Measurements from ENCODE around the gene CER1. TPM values are rescaled to one million over a fixed set of nuclear protein-coding genes. Genes with fewer than 3 reads are reported as not detected.

CER1 gene
- polyA plus RNA-seq, 3 donors = not detected

- Histone ChIP-seq H3K4me1 (ENCODE audit: control insufficient read depth in 1 of 2, insufficient read depth in 2 of 2, low read length in 2 of 2) (no peaks in the 10 kb centered on the region), H3K4me3 (replicated peaks in 1 of 3; ENCODE audit: low read depth in 2 of 3, low read length in 3 of 3) (no peak overlapping the region), H4K20me1 (ENCODE audit: insufficient read depth, low read length) (no peaks in the 10 kb centered on the region), H3K36me3 (replicated peaks in 1 of 2; ENCODE audit: control insufficient read depth in 1 of 2, insufficient read depth in 2 of 2, low read length in 2 of 2) (no peaks in the 10 kb centered on the region), H3K9ac (ENCODE audit: insufficient read depth, low read length, poor library complexity, severe bottlenecking) (no peak overlapping the region), H3K27ac (ENCODE audit: low read depth in 1 of 2, low read length in 2 of 2) (no peak overlapping the region), H3K4me2 (replicated peaks; ENCODE audit: extremely low read depth, low read length, poor library complexity, severe bottlenecking) (no peak overlapping the region), H3K79me2 (ENCODE audit: insufficient read depth, low read length) (no peaks in the 10 kb centered on the region), H3K9me3 (replicated peaks in 1 of 2; ENCODE audit: control insufficient read depth in 1 of 2, insufficient read depth in 1 of 2, low read length in 2 of 2) (no peaks in the 10 kb centered on the region), H3K27me3 (ENCODE audit: control insufficient read depth in 2 of 2, insufficient read depth in 2 of 2, low read length in 2 of 2) (no peaks in the 10 kb centered on the region), H2AFZ (ENCODE audit: insufficient read depth, low read depth, low read length, poor library complexity, severe bottlenecking) (no peak overlapping the region)
- H3K36me3 Mint-ChIP-seq = no peaks in the 10 kb centered on the region
- no peak overlapping the region for H3K4me3 Mint-ChIP-seq
- intact Hi-C loops (cut with micrococcal nuclease) = no loop called here
- DNase-seq = no peak
- TF ChIP-seq, protein P1, sequence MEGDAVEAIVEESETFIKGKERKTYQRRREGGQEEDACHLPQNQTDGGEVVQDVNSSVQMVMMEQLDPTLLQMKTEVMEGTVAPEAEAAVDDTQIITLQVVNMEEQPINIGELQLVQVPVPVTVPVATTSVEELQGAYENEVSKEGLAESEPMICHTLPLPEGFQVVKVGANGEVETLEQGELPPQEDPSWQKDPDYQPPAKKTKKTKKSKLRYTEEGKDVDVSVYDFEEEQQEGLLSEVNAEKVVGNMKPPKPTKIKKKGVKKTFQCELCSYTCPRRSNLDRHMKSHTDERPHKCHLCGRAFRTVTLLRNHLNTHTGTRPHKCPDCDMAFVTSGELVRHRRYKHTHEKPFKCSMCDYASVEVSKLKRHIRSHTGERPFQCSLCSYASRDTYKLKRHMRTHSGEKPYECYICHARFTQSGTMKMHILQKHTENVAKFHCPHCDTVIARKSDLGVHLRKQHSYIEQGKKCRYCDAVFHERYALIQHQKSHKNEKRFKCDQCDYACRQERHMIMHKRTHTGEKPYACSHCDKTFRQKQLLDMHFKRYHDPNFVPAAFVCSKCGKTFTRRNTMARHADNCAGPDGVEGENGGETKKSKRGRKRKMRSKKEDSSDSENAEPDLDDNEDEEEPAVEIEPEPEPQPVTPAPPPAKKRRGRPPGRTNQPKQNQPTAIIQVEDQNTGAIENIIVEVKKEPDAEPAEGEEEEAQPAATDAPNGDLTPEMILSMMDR (IDR thresholded peaks at IDR 0.05) = no peak
- peaks cover 0 to 3% (median 0%) of the 10 kb centered on the region in 3 donors for H3K27me3 Mint-ChIP-seq (ENCODE audit: low read depth in 3 of 3)
- no CpG with 5 or more reads among the region's 1 CpG for WGBS (ENCODE audit: insufficient coverage)
- peaks cover 0 to 8% (median 2%) of the 10 kb centered on the region in 7 donors for H3K9me3 Mint-ChIP-seq
- H3K27ac Mint-ChIP-seq = no peak overlapping the region
- no peaks in the 10 kb centered on the region for H3K4me1 Mint-ChIP-seq
Observed at GRCh38 chr9:14752871-14753270, 30.3 kb upstream of the CER1 start.

DNA sequence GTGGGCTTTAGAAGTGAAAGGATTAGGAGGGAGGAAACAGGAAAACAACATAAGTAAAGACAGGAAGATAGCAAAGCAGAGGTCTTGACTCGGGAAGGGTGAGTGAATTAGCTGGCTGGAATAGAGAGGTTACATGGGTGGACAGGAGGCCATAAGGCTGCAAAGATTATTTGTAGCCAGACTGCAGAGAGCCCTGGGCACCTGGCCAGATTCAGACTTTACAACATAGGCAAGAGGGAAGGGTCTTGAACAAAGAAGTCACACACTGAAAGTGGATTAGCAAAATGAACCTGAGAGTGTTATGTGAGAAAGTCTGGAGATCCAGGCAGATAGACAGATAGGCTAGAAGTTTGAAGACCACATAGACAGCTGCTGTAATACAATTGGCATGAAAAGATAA, 29.7 kb upstream of the CER1 start:
- H3K9me3 Mint-ChIP-seq = peaks cover 0 to 7% (median 2%) of the 10 kb centered on the region in 7 donors
- no peaks in the 10 kb centered on the region for H3K27me3 ChIP-seq (ENCODE audit: control insufficient read depth in 2 of 2, insufficient read depth in 2 of 2, low read length in 2 of 2)
- no peak overlapping the region for H3K9ac ChIP-seq (ENCODE audit: insufficient read depth, low read length, poor library complexity, severe bottlenecking)
- no peak for DNase-seq
- peaks cover 0 to 3% (median 0%) of the 10 kb centered on the region in 3 donors for H3K27me3 Mint-ChIP-seq (ENCODE audit: low read depth in 3 of 3)
- H3K36me3 Mint-ChIP-seq = no peaks in the 10 kb centered on the region
- no peak overlapping the region for H3K4me3 ChIP-seq (replicated peaks in 1 of 3; ENCODE audit: low read depth in 2 of 3, low read length in 3 of 3)
- no peak overlapping the region for H3K4me2 ChIP-seq (replicated peaks; ENCODE audit: extremely low read depth, low read length, poor library complexity, severe bottlenecking)
- no peak overlapping the region for H2AFZ ChIP-seq (ENCODE audit: insufficient read depth, low read depth, low read length, poor library complexity, severe bottlenecking)
- no peak overlapping the region for H3K27ac Mint-ChIP-seq
- no peaks in the 10 kb centered on the region for H3K79me2 ChIP-seq (ENCODE audit: insufficient read depth, low read length)
- H3K4me3 Mint-ChIP-seq = no peak overlapping the region
- 83% methylated on average over 1 of the region's 1 CpG for WGBS (ENCODE audit: insufficient coverage)
- no peaks in the 10 kb centered on the region for H3K4me1 ChIP-seq (ENCODE audit: control insufficient read depth in 1 of 2, insufficient read depth in 2 of 2, low read length in 2 of 2)
- intact Hi-C loops (cut with micrococcal nuclease) = no loop called here
- H3K27ac ChIP-seq (ENCODE audit: low read depth in 1 of 2, low read length in 2 of 2) = no peak overlapping the region
- H3K36me3 ChIP-seq (replicated peaks in 1 of 2; ENCODE audit: control insufficient read depth in 1 of 2, insufficient read depth in 2 of 2, low read length in 2 of 2) = no peaks in the 10 kb centered on the region
- no peaks in the 10 kb centered on the region for H3K9me3 ChIP-seq (replicated peaks in 1 of 2; ENCODE audit: control insufficient read depth in 1 of 2, insufficient read depth in 1 of 2, low read length in 2 of 2)
- TF ChIP-seq, protein P1 (IDR thresholded peaks at IDR 0.05) = no peak
- no peaks in the 10 kb centered on the region for H3K4me1 Mint-ChIP-seq
- no peaks in the 10 kb centered on the region for H4K20me1 ChIP-seq (ENCODE audit: insufficient read depth, low read length)
